Ovary (tissue), 9 donors: Measurements from ENCODE around the gene GANAB. TPM values are rescaled to one million over a fixed set of nuclear protein-coding genes. Genes with fewer than 3 reads are reported as not detected.
A peak's percentile ranks its signal among the peaks of the same experiment; 100 is the strongest.

Source experiments
- DNase-seq, 5 donors: peaks; one replicate each; pipeline ENCODE4 v3.0.0-alpha.2; 2019 to 2020
- H3K27ac ChIP-seq, 2 donors: fragments of 200-600 bp; one replicate each; pipeline versions ENCODE4 v1.5.1 to v1.8.0; 2019 to 2022
- H3K27me3 ChIP-seq: fragments of 200-600 bp; one replicate; pipeline ENCODE4 v1.8.0; 2022
- H3K36me3 ChIP-seq: fragments of 200-600 bp; sonication (generic); one replicate; pipeline ENCODE4 v1.5.1; 2019
- H3K4me1 ChIP-seq: one replicate; pipeline ENCODE4 v1.8.1; 2013; ENCODE audit warnings: mild to moderate bottlenecking, moderate library complexity; ENCODE audit not compliant: insufficient read depth
- H3K4me3 ChIP-seq: fragments of 200-600 bp; sonication (generic); one replicate; pipeline ENCODE4 v1.5.1; 2017
- H3K9me3 ChIP-seq, 2 donors: fragments of 200-600 bp in 1 of 2; sonication (generic) in 1 of 2; one replicate each; pipeline versions ENCODE4 v1.5.1 to v1.8.1; 2013 to 2019; ENCODE audit warnings: mild to moderate bottlenecking in 1 of 2, moderate library complexity in 1 of 2
- CTCF ChIP-seq, 3 donors: fragments of 450-650 bp in 2 of 3; fragments of 200-600 bp in 1 of 3; IDR thresholded peaks; one replicate each; pipeline versions ENCODE4 v1.5.1 to v1.8.0; 2016 to 2022; ENCODE audit warnings: antibody characterized with exemption in 3 of 3, mild to moderate bottlenecking in 1 of 3
- EP300 ChIP-seq: sonication (generic); formaldehyde crosslinking; IDR thresholded peaks from one replicate; pipeline ENCODE4 v1.6.1; 2017; ENCODE audit warnings: antibody characterized with exemption
- POLR2A ChIP-seq: fragments of 450-650 bp; IDR thresholded peaks from one replicate; pipeline ENCODE4 v1.6.1; 2017; ENCODE audit warnings: antibody characterized with exemption, mild to moderate bottlenecking, moderate library complexity
- WGBS, 3 donors: extraction: QIAGEN DNeasy Blood & Tissue Kit in 1 of 3; methylation state at CpG; one replicate each; pipeline versions ENCODE4 v1.1.5 to v1.1.7; 2013 to 2017; 5-methylcytosine and 5-hydroxymethylcytosine counted together
- intact Hi-C, 4 donors: fragments of 100-400 bp; cut with DNase I; formaldehyde crosslinking; loops; one replicate each; pipeline versions ENCODE4 v1.11.0 to v1.15.1; 2022 to 2023
- polyA plus RNA-seq, 2 donors: library from polyadenylated mRNA; stranded (reverse); fragments of 200-250 nt in 1 of 2; fragments of 350-450 nt in 1 of 2; fragmentation: Illumina TruSeq in 1 of 2; extraction: RNeasy Lipid Tissue Mini Kit (QIAGEN cat#74804) in 1 of 2; gene quantifications; one replicate each; pipeline ENCODE4 v1.2.3, GENCODE V29; 2013 to 2014
- total RNA-seq, 7 donors: library from RNA; depleted of rRNA in 2 of 7; stranded (reverse); fragments of >200 nt in 2 of 7; fragmentation: NEBNext Ultra II Directional in 3 of 7; extraction: Animal tissue kit (Norgen Biotek cat#: 25700) in 3 of 7; gene quantifications; one replicate each; pipeline versions ENCODE4 v1.1.0 to v1.2.4, GENCODE V29; 2016 to 2023
- donor health status: DM: no; HTN: no; CAD: no; lungs with moderate emphysema.
- donor health status: DM: no; HTN: no; CAD: no.
- donor health status: Bipolar disorder and iron deficiency.
- donor health status: DM: yes; HTN: yes; CAD: no.
- donor health status: DM: no; HTN: no; CAD: no.
- donor health status: DM: yes; HTN: yes; CAD: no.

Gene GANAB
- total and polyA plus RNA-seq, 9 donors, result 91.4 to 280 (median 228) TPM

- H3K36me3 ChIP-seq, result peaks cover 2% of the 10 kb centered on the region
- H3K27me3 ChIP-seq, result no peaks in the 10 kb centered on the region
- no peak overlapping the region for H3K27ac ChIP-seq
- TF ChIP-seq EP300 (no peak), CTCF (IDR thresholded peaks at IDR 0.05) (no peak)
- no peaks in the 10 kb centered on the region for H3K9me3 ChIP-seq
- DNase-seq, result no peak
- H3K4me1 ChIP-seq, result peaks cover 4% of the 10 kb centered on the region
- WGBS, 3 donors, result 70 to 81% (median 78%) methylated on average over 8 of the region's 8 CpGs
- no peak overlapping the region for H3K4me3 ChIP-seq
- intact Hi-C loops, result no loop called here
Measured at GRCh38 chr11:62644220-62644619, 2.2 kb downstream of the GANAB start.

GRCh38 chr11:62632492-62632891 is 13.9 kb downstream of the GANAB start:
- H3K4me3 ChIP-seq, result no peak overlapping the region

DNA sequence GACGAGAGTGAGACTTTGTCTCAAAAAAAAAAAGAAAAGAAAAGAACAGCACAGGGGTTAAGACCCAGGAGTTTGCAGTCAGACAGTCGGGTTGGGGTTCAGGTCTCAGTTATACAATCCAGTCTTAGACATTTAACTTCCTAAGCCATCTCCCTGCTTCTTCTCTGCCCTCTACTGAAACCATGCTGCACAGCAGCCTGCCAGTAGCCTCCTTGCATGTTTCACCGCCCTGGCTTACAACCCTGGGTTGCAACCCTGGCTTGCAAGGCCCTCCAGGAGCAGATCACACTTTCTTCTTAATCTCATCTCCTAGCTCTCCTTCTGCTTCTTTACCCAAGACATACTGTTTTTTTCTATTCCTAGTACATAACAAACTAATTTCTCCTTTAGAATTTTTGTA is 18.7 kb downstream of the GANAB start:
- 77 to 84% (median 78%) methylated on average over 3 of the region's 3 CpGs for WGBS, 3 donors
- no peak overlapping the region for H3K4me3 ChIP-seq
- no peaks in the 10 kb centered on the region for H3K27me3 ChIP-seq
- no peaks in the 10 kb centered on the region for H3K36me3 ChIP-seq
- no peak for DNase-seq
- H3K27ac ChIP-seq, result no peak overlapping the region
- intact Hi-C loops, result no loop called here
- TF ChIP-seq POLR2A (no peak), EP300 (no peak), CTCF (IDR thresholded peaks at IDR 0.05) (no peak)
- H3K9me3 ChIP-seq, result no peaks in the 10 kb centered on the region
- H3K4me1 ChIP-seq, result no peaks in the 10 kb centered on the region

More at GRCh38 chr11:62632492-62632891, 13.9 kb downstream of the GANAB start:
- Histone ChIP-seq H3K4me1 (no peaks in the 10 kb centered on the region), H3K27me3 (no peaks in the 10 kb centered on the region), H3K36me3 (no peaks in the 10 kb centered on the region), H3K27ac (no peak overlapping the region), H3K9me3 (no peaks in the 10 kb centered on the region)
- no peak for DNase-seq
- intact Hi-C loops, result no loop called here
- TF ChIP-seq CTCF (IDR thresholded peaks at IDR 0.05) (no peak), POLR2A (no peak), EP300 (no peak)
- WGBS, 3 donors, result 80 to 89% (median 82%) methylated on average over 6 of the region's 6 CpGs

GRCh38 chr11:62622476-62623089 is 23.8 kb downstream of the GANAB start:
- intact Hi-C loops, result loop anchor here in 1 of 4 donors (2.0 kb wide), 1 partner anchor 24 kb away; the partner anchor contains the start of gene GANAB
- Histone ChIP-seq H3K36me3 (no peaks in the 10 kb centered on the region), H3K4me3 (peak overlapping the region; percentile 76), H3K9me3 (no peaks in the 10 kb centered on the region), H3K27ac (peak overlapping the region; percentile 11 to 69), H3K27me3 (no peaks in the 10 kb centered on the region), H3K4me1 (peaks cover 1% of the 10 kb centered on the region)
- no peak for TF ChIP-seq POLR2A
- TF ChIP-seq CTCF (IDR thresholded peaks at IDR 0.05), result no peak
- no peak for TF ChIP-seq EP300
- whole genome bisulfite sequencing, 3 donors, result 76 to 82% (median 76%) methylated on average over 7 of the region's 7 CpGs
- no peak for DNase-seq
